ENCODE results near the gene ITGBL1. TPM values are rescaled to one million over a fixed set of nuclear protein-coding genes. Genes with fewer than 3 reads are reported as not detected.

ITGBL1 gene
- total and polyA plus RNA-seq, 8 donors: 0.63 to 9.5 (median 1.6) TPM

DNA sequence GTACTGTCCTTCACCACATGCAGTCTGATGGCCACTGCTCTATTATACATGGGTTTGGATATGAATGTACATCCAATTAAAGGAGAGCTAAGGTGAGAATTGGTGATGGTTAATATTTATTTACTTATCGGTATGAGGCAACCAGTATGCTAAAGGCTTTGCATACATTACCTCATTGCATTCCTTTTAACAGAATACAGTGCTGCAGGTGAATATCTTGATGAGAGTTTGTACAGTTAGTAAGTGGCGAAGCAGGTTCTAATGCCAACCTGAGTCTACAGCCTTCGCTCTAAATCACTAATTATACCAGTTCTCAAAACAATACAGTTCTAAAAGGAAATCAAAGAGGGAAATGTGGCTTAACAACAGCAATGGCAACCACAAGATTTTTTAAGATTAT is 284.1 kb downstream of the ITGBL1 start:
- 45 to 58% methylated on average over 3 of the region's 3 CpGs for WGBS, 2 donors
- no peak for FAIRE-seq
- Histone ChIP-seq H3K9me3 (no peaks in the 10 kb centered on the region), H3K36me3 (no peaks in the 10 kb centered on the region), H3K4me3 (no peak overlapping the region), H3K27me3 (no peaks in the 10 kb centered on the region), H3K27ac (no peak overlapping the region), H3K4me1 (peaks cover 0 to 3% (median 0%) of the 10 kb centered on the region in 3 donors)
- ATAC-seq: no peak
- intact Hi-C loops (cut with DNase I): no loop called here
- no peak for DNase-seq
- TF ChIP-seq, protein P1, sequence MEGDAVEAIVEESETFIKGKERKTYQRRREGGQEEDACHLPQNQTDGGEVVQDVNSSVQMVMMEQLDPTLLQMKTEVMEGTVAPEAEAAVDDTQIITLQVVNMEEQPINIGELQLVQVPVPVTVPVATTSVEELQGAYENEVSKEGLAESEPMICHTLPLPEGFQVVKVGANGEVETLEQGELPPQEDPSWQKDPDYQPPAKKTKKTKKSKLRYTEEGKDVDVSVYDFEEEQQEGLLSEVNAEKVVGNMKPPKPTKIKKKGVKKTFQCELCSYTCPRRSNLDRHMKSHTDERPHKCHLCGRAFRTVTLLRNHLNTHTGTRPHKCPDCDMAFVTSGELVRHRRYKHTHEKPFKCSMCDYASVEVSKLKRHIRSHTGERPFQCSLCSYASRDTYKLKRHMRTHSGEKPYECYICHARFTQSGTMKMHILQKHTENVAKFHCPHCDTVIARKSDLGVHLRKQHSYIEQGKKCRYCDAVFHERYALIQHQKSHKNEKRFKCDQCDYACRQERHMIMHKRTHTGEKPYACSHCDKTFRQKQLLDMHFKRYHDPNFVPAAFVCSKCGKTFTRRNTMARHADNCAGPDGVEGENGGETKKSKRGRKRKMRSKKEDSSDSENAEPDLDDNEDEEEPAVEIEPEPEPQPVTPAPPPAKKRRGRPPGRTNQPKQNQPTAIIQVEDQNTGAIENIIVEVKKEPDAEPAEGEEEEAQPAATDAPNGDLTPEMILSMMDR (IDR thresholded peaks at IDR 0.05): no peak

DNA sequence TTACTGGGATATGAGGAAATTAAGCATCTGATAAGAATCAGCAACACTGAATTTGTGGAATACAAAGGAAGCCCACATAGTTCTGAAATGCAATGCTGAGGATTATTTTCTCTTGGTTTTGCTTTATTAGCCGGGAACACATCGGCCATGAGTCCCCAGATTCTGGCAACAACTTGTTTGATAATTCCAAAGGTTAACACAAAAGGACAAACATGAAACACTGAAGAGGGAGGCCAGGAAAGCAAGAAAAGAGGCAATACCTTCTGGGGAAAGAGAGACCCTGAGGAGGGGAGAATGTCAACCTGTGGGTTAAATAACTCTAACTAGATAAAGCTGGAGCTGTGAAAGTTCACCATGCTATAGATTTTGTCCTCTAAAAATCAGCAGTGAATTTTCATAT is 285.9 kb downstream of the ITGBL1 start:
- intact Hi-C loops (cut with DNase I): no loop called here
- ATAC-seq (no peak), FAIRE-seq (no peak), DNase-seq (no peak)
- TF ChIP-seq, protein P1 (IDR thresholded peaks at IDR 0.05): no peak
- Histone ChIP-seq H3K4me3 (no peak overlapping the region), H3K9me3 (no peaks in the 10 kb centered on the region), H3K27ac (peak overlapping the region in 1 of 4 donors; percentile 45), H3K4me1 (peaks cover 0 to 3% (median 0%) of the 10 kb centered on the region in 3 donors), H3K27me3 (no peaks in the 10 kb centered on the region), H3K36me3 (no peaks in the 10 kb centered on the region)
- 51% methylated on average over 2 of the region's 2 CpGs for WGBS, 2 donors

GRCh38 chr13:101739382-101740178 is 287.1 kb downstream of the ITGBL1 start:
- DNase-seq (peak in 1 of 6 donors; percentile 10), ATAC-seq (peak; percentile 61 to 89 (median 68)), FAIRE-seq (no peak)
- peak overlapping the region in 2 of 4 donors; percentile 36 to 65 for H3K27ac ChIP-seq
- no peak overlapping the region for H3K4me3 ChIP-seq
- TF ChIP-seq, protein P1 (IDR thresholded peaks at IDR 0.05): no peak
- H3K27me3 ChIP-seq: no peaks in the 10 kb centered on the region
- WGBS, 2 donors: 50 to 56% methylated on average over 9 of the region's 9 CpGs
- H3K36me3 ChIP-seq: no peaks in the 10 kb centered on the region
- no peaks in the 10 kb centered on the region for H3K9me3 ChIP-seq
- intact Hi-C loops (cut with DNase I): no loop called here
- H3K4me1 ChIP-seq: peaks cover 0 to 3% (median 0%) of the 10 kb centered on the region in 3 donors

GRCh38 chr13:101746513-101746912 is 294.0 kb downstream of the ITGBL1 start:
- FAIRE-seq (no peak), ATAC-seq (peak in 3 of 4 donors; percentile 29 to 66 (median 48)), DNase-seq (no peak)
- H3K4me1 ChIP-seq: no peaks in the 10 kb centered on the region
- intact Hi-C loops (cut with DNase I): no loop called here
- no peaks in the 10 kb centered on the region for H3K9me3 ChIP-seq
- H3K27ac ChIP-seq: peak overlapping the region in 1 of 4 donors; percentile 46
- WGBS, 2 donors: 53 to 75% methylated on average over 2 of the region's 2 CpGs
- no peak overlapping the region for H3K4me3 ChIP-seq
- TF ChIP-seq, protein P1 (IDR thresholded peaks at IDR 0.05): no peak
- H3K27me3 ChIP-seq: no peaks in the 10 kb centered on the region
- H3K36me3 ChIP-seq: no peaks in the 10 kb centered on the region

- TF ChIP-seq, protein P1 (IDR thresholded peaks at IDR 0.05): no peak
- Histone ChIP-seq H3K9me3 (no peaks in the 10 kb centered on the region), H3K27me3 (no peaks in the 10 kb centered on the region), H3K4me3 (no peak overlapping the region), H3K4me1 (no peaks in the 10 kb centered on the region), H3K27ac (peak overlapping the region in 1 of 4 donors; percentile 46), H3K36me3 (no peaks in the 10 kb centered on the region)
- 12 to 19% methylated on average over 1 of the region's 1 CpG for WGBS, 2 donors
- DNase-seq: no peak
- ATAC-seq: peak in 3 of 4 donors; percentile 69 to 91 (median 86)
- intact Hi-C loops (cut with DNase I): no loop called here
- no peak for FAIRE-seq
Measured at GRCh38 chr13:101747039-101747438, 294.6 kb downstream of the ITGBL1 start.

Measured in pancreas (tissue), 10 donors.